ENCODE results near the gene NMRAL1. TPM values are rescaled to one million over a fixed set of nuclear protein-coding genes. Genes with fewer than 3 reads are reported as not detected.

NMRAL1 gene
- total RNA-seq, 2 experiments from 2014 or later = 49.5 to 56.2 TPM

- peaks cover 55% of the 10 kb centered on the region for H3K36me3 Mint-ChIP-seq (ENCODE audit: low read depth)
- POLR2A ChIA-PET = interaction anchor here (0.5 kb wide), 1 partner anchor 11 kb away, joined by 5 read pairs; no protein-coding TSS in a partner anchor
- no peak for DNase-seq
- CTCF ChIA-PET = interaction anchor here (1.0 to 1.2 kb wide), 2 partner anchors 19 to 23 kb away, joined by 3 read pairs; no protein-coding TSS in a partner anchor
- H3K4me1 Mint-ChIP-seq = peaks cover 45% of the 10 kb centered on the region
- no peak overlapping the region for H3K4me3 Mint-ChIP-seq
- H3K27ac Mint-ChIP-seq = peak overlapping the region; percentile 60
- no peaks in the 10 kb centered on the region for H3K9me3 Mint-ChIP-seq
- no peaks in the 10 kb centered on the region for H3K27me3 Mint-ChIP-seq
These were observed 7.1 kb upstream of the NMRAL1 start for GRCh38 chr16:4481526-4481925.

DNA sequence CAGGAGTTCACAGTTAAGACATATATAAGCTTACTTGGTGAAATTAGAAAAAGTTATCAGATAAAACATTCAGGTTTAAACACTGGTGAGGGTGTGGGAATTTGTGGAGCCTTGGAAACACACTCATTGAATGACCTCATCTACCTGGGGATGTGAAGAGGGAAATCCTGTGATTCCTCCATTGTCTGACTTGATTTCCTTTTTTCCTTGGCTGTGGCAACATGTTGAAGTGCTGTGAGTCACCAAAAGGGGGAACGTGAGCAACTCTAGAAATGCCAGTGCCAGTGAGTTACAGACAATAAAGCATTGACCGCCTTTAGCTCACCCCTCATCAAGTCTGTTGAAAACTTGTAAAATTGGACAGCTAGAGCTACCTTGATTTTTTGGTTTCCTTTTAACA is 3.5 kb upstream of the NMRAL1 start:
- ChIA-PET CTCF (interaction anchor here (0.9 to 6.9 kb wide), 15 partner anchors 9 to 146 kb away, joined by 3 to 102 read pairs (median 4); partner anchors contain the start of gene MGRN1), POLR2A (interaction anchor here (1.0 to 9.1 kb wide), 9 partner anchors 10 to 138 kb away, joined by 3 to 154 read pairs (median 27); partner anchors contain the start of genes CDIP1 and CORO7)
- peaks cover 33% of the 10 kb centered on the region for H3K36me3 Mint-ChIP-seq (ENCODE audit: low read depth)
- peak overlapping the region; percentile 91 for H3K4me3 Mint-ChIP-seq
- H3K27ac Mint-ChIP-seq = peak overlapping the region; percentile 93
- H3K4me1 Mint-ChIP-seq = peaks cover 55% of the 10 kb centered on the region
- no peaks in the 10 kb centered on the region for H3K27me3 Mint-ChIP-seq
- H3K9me3 Mint-ChIP-seq = no peaks in the 10 kb centered on the region
- no peak for DNase-seq

DNA sequence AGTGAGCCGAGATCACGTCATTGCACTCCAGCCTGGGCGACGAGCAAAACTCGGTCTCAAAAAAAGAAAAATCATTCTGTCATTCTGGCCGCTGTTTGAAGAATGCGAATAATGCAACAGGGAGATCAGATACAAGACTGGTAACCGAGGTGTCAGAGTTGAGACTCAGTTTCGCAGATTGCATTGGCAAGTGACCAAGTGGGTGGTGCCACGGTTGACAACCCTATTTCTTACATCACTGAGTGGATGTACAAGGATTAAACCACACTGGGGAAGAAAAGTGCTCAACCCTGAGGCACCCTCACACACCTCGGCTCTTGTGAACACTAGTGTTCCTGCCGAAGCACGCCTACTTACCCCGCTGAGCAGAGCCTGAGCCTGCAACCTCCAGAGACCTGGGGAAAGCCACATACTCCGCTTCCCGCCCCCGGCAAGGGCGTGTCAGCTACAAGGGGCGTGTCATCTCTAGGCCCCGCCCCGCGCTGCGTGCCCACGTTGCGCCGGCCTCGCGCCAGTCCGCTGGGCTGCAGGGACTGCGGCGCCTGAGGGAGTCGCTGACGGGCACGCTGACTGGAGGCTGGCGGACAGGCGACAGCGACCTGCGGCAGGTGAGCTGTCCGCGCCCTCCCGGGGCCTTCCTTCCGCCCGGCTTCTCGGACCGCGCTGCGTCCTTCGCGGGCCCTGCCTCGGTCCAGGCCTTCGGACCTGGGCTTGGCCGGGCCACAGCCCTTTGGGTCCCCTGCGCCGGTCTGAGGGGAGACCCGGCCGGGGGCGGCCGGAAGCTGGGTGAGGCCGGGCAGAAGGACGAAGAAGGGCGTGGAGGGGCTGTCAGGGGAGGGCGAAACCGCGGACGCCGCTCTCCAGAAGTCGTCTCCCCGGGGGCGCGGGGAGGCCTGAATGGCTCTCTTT is 1.7 kb upstream of the NMRAL1 start, which contains the start of gene HMOX2:
HMOX2 (plus strand) TSS at position 519 of the 909 bp plus-strand sequence. CDS start 29,127 bp downstream, outside the sequence.
- no peaks in the 10 kb centered on the region for H3K9me3 Mint-ChIP-seq
- H3K36me3 Mint-ChIP-seq (ENCODE audit: low read depth) = peaks cover 25% of the 10 kb centered on the region
- H3K27me3 Mint-ChIP-seq = no peaks in the 10 kb centered on the region
- CTCF ChIA-PET = interaction anchor here (0.7 to 6.9 kb wide), 17 partner anchors 8 to 148 kb away, joined by 3 to 102 read pairs (median 5); partner anchors contain the start of genes CDIP1, CORO7 and MGRN1
- POLR2A ChIA-PET = interaction anchor here (0.6 to 9.1 kb wide), 15 partner anchors 10 to 204 kb away, joined by 3 to 154 read pairs (median 4); partner anchors contain the start of genes CORO7 and PAM16
- peak; percentile 96 for DNase-seq
- peaks cover 43% of the 10 kb centered on the region for H3K4me1 Mint-ChIP-seq
- peak within 1 kb of the TSS; percentile 91 for H3K4me3 Mint-ChIP-seq
- peak within 1 kb of the TSS; percentile 93 for H3K27ac Mint-ChIP-seq

GRCh38 chr16:4472880-4473279 is 1.5 kb downstream of the NMRAL1 start:
- no peaks in the 10 kb centered on the region for H3K9me3 Mint-ChIP-seq
- H3K4me1 Mint-ChIP-seq = peaks cover 37% of the 10 kb centered on the region
- ChIA-PET POLR2A (interaction anchor here (0.7 to 9.1 kb wide), 4 partner anchors 11 to 57 kb away, joined by 3 to 85 read pairs (median 15); partner anchors contain the start of gene CORO7), CTCF (interaction anchor here (0.7 to 2.8 kb wide), 3 partner anchors 33 to 76 kb away, joined by 3 to 11 read pairs (median 4); no protein-coding TSS in a partner anchor)
- H3K27ac Mint-ChIP-seq = peak overlapping the region; percentile 17
- DNase-seq = no peak
- H3K27me3 Mint-ChIP-seq = no peaks in the 10 kb centered on the region
- peak overlapping the region; percentile 77 for H3K4me3 Mint-ChIP-seq
- H3K36me3 Mint-ChIP-seq (ENCODE audit: low read depth) = peaks cover 23% of the 10 kb centered on the region

GRCh38 chr16:4471869-4472268 is 2.6 kb downstream of the NMRAL1 start:
- Mint-ChIP-seq H3K4me3 (no peak overlapping the region), H3K4me1 (peaks cover 37% of the 10 kb centered on the region), H3K27ac (peak overlapping the region; percentile 24), H3K36me3 (ENCODE audit: low read depth) (peaks cover 23% of the 10 kb centered on the region), H3K27me3 (no peaks in the 10 kb centered on the region), H3K9me3 (no peaks in the 10 kb centered on the region)
- ChIA-PET CTCF (interaction anchor here (1.1 to 2.8 kb wide), 8 partner anchors 13 to 77 kb away, joined by 3 to 11 read pairs (median 4); no protein-coding TSS in a partner anchor), POLR2A (interaction anchor here (0.6 to 9.1 kb wide), 2 partner anchors 56 to 603 kb away, joined by 3 to 85 read pairs; partner anchors contain the start of gene CORO7)
- DNase-seq = no peak

DNA sequence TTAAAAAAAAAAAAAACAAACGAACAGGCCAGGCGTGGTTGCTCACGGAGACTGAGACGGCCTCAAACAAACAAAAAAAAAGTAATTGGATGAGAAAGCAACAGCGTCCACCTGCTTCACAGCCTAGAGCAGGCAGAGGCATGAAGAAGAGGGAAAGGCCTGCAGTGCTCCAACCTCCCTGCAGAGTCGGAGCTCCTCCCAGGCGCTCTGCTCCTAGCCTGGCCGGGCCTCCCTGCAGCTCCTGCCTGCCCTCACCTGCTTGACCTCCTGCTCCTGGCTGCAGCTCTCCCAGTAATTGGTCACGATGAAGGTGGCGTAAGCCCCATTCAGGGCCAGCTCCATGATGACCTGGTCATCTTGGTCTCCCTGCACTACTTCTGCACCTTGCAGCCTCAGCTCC is 5.5 kb downstream of the NMRAL1 start:
- H3K4me3 Mint-ChIP-seq = no peak overlapping the region
- no peak overlapping the region for H3K27ac Mint-ChIP-seq
- H3K27me3 Mint-ChIP-seq = no peaks in the 10 kb centered on the region
- H3K36me3 Mint-ChIP-seq (ENCODE audit: low read depth) = peaks cover 39% of the 10 kb centered on the region
- H3K9me3 Mint-ChIP-seq = no peaks in the 10 kb centered on the region
- CTCF ChIA-PET = no interaction called here
- no peak for DNase-seq
- POLR2A ChIA-PET = interaction anchor here (1.4 to 1.6 kb wide), 2 partner anchors 36 to 54 kb away, joined by 3 to 5 read pairs; no protein-coding TSS in a partner anchor
- H3K4me1 Mint-ChIP-seq = peaks cover 42% of the 10 kb centered on the region

- Mint-ChIP-seq H3K4me1 (peaks cover 34% of the 10 kb centered on the region), H3K9me3 (no peaks in the 10 kb centered on the region), H3K27ac (no peak overlapping the region), H3K36me3 (ENCODE audit: low read depth) (peaks cover 40% of the 10 kb centered on the region), H3K4me3 (no peak overlapping the region), H3K27me3 (no peaks in the 10 kb centered on the region)
- ChIA-PET POLR2A (interaction anchor here (1.4 to 3.7 kb wide), 2 partner anchors 9 to 197 kb away, joined by 4 to 57 read pairs; partner anchors contain the start of genes HMOX2 and NMRAL1), CTCF (interaction anchor here (1.5 kb wide), 1 partner anchor 8 kb away, joined by 3 read pairs; the partner anchor contains the start of gene HMOX2)
- no peak for DNase-seq
These were observed 6.5 kb downstream of the NMRAL1 start for GRCh38 chr16:4467916-4468315.

GRCh38 chr16:4465977-4466779 is 8.2 kb downstream of the NMRAL1 start:
- Mint-ChIP-seq H3K27ac (peak overlapping the region; percentile 87), H3K9me3 (no peaks in the 10 kb centered on the region), H3K4me3 (peak overlapping the region; percentile 1), H3K27me3 (no peaks in the 10 kb centered on the region), H3K36me3 (ENCODE audit: low read depth) (peaks cover 42% of the 10 kb centered on the region), H3K4me1 (peaks cover 31% of the 10 kb centered on the region)
- ChIA-PET POLR2A (interaction anchor here (0.7 to 3.7 kb wide), 12 partner anchors 9 to 195 kb away, joined by 3 to 57 read pairs (median 4); partner anchors contain the start of genes CDIP1, CORO7, HMOX2 and NMRAL1), CTCF (interaction anchor here (1.0 to 2.0 kb wide), 8 partner anchors 9 to 82 kb away, joined by 3 to 8 read pairs (median 4); partner anchors contain the start of genes HMOX2 and NMRAL1)
- peak; percentile 84 for DNase-seq

DNA sequence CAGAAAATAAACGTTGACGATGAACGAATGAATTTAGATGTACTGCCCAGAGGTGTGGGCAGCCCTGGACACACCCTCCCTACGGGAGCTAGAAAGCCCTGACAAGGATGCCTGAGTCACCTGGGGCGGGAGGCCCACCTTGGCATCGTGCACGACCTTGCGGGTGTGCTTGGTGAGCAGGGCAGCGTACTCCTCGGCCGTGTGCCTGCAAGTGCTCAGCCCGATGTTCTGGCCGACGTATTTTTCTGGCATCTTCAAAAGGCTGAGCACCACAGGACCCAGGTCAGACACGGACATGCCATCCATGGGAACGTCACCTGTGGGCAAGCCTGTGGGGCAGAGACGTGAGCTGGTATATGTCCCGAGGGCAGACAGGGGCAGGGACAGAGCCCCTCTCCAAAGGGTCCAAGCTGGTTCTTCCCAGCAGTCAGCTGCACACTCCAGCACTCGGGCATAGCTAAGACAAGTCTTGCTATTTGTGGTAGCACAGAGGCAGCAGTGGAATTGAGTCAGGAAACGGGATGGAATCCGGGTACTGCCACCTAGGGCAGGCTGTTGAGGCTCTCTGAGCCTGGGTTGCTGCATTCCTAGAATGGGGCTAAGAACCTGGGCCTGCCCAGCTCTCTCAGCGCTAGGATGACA is 10.8 kb downstream of the NMRAL1 start:
- ChIA-PET POLR2A (interaction anchor here (1.2 to 1.4 kb wide), 3 partner anchors 11 to 49 kb away, joined by 3 to 5 read pairs (median 4); partner anchors contain the start of gene NMRAL1), CTCF (interaction anchor here (1.0 kb wide), 1 partner anchor 124 kb away, joined by 3 read pairs; no protein-coding TSS in a partner anchor)
- H3K9me3 Mint-ChIP-seq = no peaks in the 10 kb centered on the region

GRCh38 chr16:4461250-4462085 is 13.0 kb downstream of the NMRAL1 start:
- no peak overlapping the region for H3K4me3 Mint-ChIP-seq
- H3K27ac Mint-ChIP-seq = no peak overlapping the region
- peaks cover 35% of the 10 kb centered on the region for H3K4me1 Mint-ChIP-seq
- peaks cover 44% of the 10 kb centered on the region for H3K36me3 Mint-ChIP-seq (ENCODE audit: low read depth)
- ChIA-PET POLR2A (interaction anchor here (0.5 kb wide), 1 partner anchor 11 kb away, joined by 3 read pairs; no protein-coding TSS in a partner anchor), CTCF (interaction anchor here (0.6 kb wide), 1 partner anchor 23 kb away, joined by 6 read pairs; no protein-coding TSS in a partner anchor)
- no peaks in the 10 kb centered on the region for H3K27me3 Mint-ChIP-seq
- H3K9me3 Mint-ChIP-seq = no peaks in the 10 kb centered on the region
- no peak for DNase-seq

More for the DNA sequence above, 10.8 kb downstream of the NMRAL1 start:
- no peak for DNase-seq
- Mint-ChIP-seq H3K36me3 (ENCODE audit: low read depth) (peaks cover 53% of the 10 kb centered on the region), H3K4me3 (no peak overlapping the region), H3K27ac (peak overlapping the region; percentile 41), H3K27me3 (no peaks in the 10 kb centered on the region), H3K4me1 (peaks cover 47% of the 10 kb centered on the region)

DNA sequence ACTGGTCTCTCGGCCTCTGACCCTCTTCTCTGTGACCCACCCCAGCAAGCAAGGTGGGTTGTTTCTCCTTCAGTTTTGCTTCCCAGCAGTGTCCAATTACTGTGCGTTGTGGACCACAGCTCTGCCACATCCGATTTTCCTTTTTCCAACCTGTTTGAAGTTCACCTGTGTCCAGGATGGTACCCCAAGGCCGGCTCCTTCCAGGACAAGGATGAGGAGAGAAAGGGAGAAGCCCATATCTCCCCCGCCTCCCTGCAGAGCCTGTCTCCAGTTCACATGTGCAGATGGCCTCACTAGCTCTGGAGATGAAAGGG is 13.5 kb downstream of the NMRAL1 start:
- DNase-seq = no peak
- peaks cover 30% of the 10 kb centered on the region for H3K4me1 Mint-ChIP-seq
- H3K27ac Mint-ChIP-seq = peak overlapping the region; percentile 60
- H3K36me3 Mint-ChIP-seq (ENCODE audit: low read depth) = peaks cover 41% of the 10 kb centered on the region
- no peaks in the 10 kb centered on the region for H3K27me3 Mint-ChIP-seq
- H3K9me3 Mint-ChIP-seq = no peaks in the 10 kb centered on the region
- ChIA-PET CTCF (interaction anchor here (0.7 kb wide), 1 partner anchor 69 kb away, joined by 3 read pairs; no protein-coding TSS in a partner anchor), POLR2A (interaction anchor here (4.0 kb wide), 1 partner anchor 15 kb away, joined by 27 read pairs; the partner anchor contains the start of genes HMOX2 and NMRAL1)
- no peak overlapping the region for H3K4me3 Mint-ChIP-seq
